Activated naive CD8-positive, alpha-beta T cell treated with anti-CD3 and anti-CD28 coated beads for 36 hours (primary cell): Measurements from ENCODE around the gene MACROD2. TPM values are rescaled to one million over a fixed set of nuclear protein-coding genes. Genes with fewer than 3 reads are reported as not detected.

Experiments used
- DNase-seq: peaks from one replicate; pipeline ENCODE4 v3.0.0; 2021
- H3K27ac Mint-ChIP-seq: one replicate; pipeline ENCODE4 v1.8.0; 2022; ENCODE audit warnings: mild to moderate bottlenecking, moderate library complexity, mixed read lengths
- H3K27me3 Mint-ChIP-seq: one replicate; pipeline ENCODE4 v1.8.0; 2022; ENCODE audit warnings: mild to moderate bottlenecking, mixed read lengths
- H3K36me3 Mint-ChIP-seq: one replicate; pipeline ENCODE4 v1.8.0; 2021; ENCODE audit warnings: mild to moderate bottlenecking, mixed read lengths
- H3K4me1 Mint-ChIP-seq: one replicate; pipeline ENCODE4 v1.8.0; 2021; ENCODE audit warnings: mixed read lengths
- H3K4me3 Mint-ChIP-seq: one replicate; pipeline ENCODE4 v1.8.0; 2022; ENCODE audit warnings: mild to moderate bottlenecking, moderate library complexity, mixed read lengths
- H3K9me3 Mint-ChIP-seq: one replicate; pipeline ENCODE4 v1.8.0; 2022; ENCODE audit warnings: mixed read lengths
- total RNA-seq, 2 experiments: library from RNA; stranded (reverse); gene quantifications; one replicate each; pipeline ENCODE4 v1.2.3, GENCODE V29; 2021

MACROD2 gene
- total RNA-seq, 2 experiments from 2014 or later: 0.12 to 0.14 TPM

DNA sequence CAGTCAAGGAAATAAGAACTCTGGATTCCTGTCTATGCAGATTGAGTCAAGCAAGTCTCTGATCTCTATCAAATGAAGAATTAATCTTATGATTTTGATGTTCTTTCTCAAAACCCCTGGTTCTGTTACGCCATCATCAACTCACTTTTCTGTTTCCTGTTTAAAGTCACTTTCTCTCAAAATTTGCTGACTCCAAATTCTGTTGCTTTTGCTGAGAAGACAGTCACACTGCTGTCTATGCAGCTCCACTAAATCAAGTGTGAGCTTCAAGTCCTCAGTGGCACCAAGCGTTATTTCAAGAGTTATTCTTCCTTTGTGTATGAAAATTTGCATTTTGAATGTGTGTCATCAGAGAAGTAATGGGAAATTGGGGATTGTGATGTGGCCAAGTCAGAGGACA lies 1914.7 kb downstream of the MACROD2 start:
- no peaks in the 10 kb centered on the region for H3K36me3 Mint-ChIP-seq
- no peaks in the 10 kb centered on the region for H3K27me3 Mint-ChIP-seq
- H3K27ac Mint-ChIP-seq: no peak overlapping the region
- no peaks in the 10 kb centered on the region for H3K9me3 Mint-ChIP-seq
- no peak overlapping the region for H3K4me3 Mint-ChIP-seq
- no peak for DNase-seq
- no peaks in the 10 kb centered on the region for H3K4me1 Mint-ChIP-seq

DNA sequence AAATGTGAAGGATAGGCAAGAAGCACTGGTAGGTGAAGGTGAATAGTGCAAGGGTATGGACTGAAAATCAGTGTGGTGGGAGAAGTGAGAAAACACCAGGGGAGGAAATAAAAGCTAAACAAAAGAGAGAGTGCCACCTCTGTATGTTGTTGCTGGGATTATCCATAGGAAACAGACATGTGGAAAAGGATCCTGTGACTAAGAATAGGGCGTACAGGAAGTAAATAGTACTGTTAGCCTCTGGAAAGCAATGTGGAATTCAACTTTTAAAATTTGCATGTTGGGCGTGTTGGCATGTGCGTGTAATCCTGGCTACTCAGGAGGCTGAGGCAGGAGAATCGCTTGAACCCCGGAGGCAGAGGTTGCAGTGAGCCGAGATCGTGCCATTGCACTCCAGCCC lies 1916.3 kb downstream of the MACROD2 start:
- H3K4me1 Mint-ChIP-seq: no peaks in the 10 kb centered on the region
- H3K36me3 Mint-ChIP-seq: no peaks in the 10 kb centered on the region

GRCh38 chr20:15913391-15914025 lies 1918.2 kb downstream of the MACROD2 start:
- no peak overlapping the region for H3K4me3 Mint-ChIP-seq
- no peaks in the 10 kb centered on the region for H3K9me3 Mint-ChIP-seq
- H3K36me3 Mint-ChIP-seq: no peaks in the 10 kb centered on the region
- no peak for DNase-seq
- H3K27me3 Mint-ChIP-seq: no peaks in the 10 kb centered on the region
- no peak overlapping the region for H3K27ac Mint-ChIP-seq
- no peaks in the 10 kb centered on the region for H3K4me1 Mint-ChIP-seq

More for the DNA sequence above, 1916.3 kb downstream of the MACROD2 start:
- Mint-ChIP-seq H3K27me3 (no peaks in the 10 kb centered on the region), H3K27ac (no peak overlapping the region), H3K9me3 (no peaks in the 10 kb centered on the region), H3K4me3 (no peak overlapping the region)
- DNase-seq: no peak

DNA sequence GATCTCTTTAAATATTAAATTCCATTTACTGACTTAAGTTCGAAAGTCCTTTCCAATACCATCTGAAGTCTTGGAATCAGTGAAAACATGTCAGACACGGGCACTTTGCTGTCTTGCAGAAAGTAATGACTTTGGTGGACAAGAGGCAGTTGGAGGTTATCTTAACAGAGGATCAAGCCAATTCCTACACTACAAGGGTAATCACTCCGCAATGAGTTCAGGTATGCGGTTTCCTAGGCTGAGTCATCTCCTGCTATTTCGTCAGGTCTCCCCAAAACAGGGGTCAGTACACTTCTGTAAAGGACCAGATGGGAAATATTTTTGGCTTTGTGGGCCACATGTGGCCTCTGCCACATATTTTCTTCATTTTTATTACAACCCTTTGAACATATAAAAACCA lies 1921.3 kb downstream of the MACROD2 start:
- no peaks in the 10 kb centered on the region for H3K9me3 Mint-ChIP-seq
- H3K27me3 Mint-ChIP-seq: no peaks in the 10 kb centered on the region
- H3K4me1 Mint-ChIP-seq: no peaks in the 10 kb centered on the region
- no peak for DNase-seq
- no peak overlapping the region for H3K4me3 Mint-ChIP-seq
- H3K27ac Mint-ChIP-seq: no peak overlapping the region
- H3K36me3 Mint-ChIP-seq: no peaks in the 10 kb centered on the region

DNA sequence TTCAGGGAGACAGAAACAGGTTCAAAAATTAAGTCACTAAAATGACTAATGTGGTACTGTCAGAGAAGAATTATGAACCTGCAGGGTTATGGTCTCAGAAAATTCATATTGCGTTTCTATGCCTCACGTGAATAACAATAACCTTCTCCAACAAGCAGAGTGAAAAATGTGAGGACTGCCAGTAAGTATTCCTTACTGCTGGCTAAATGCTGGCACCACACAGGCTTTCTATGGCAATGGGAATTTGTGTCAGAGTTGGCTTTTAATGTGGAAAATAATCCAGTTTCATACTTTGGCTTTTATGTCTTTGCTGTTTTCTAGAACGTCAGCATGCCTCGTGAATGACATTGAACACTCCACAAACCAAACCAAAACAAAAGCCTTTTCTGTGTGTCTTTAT lies 1922.0 kb downstream of the MACROD2 start:
- Mint-ChIP-seq H3K4me1 (no peaks in the 10 kb centered on the region), H3K36me3 (no peaks in the 10 kb centered on the region), H3K27ac (no peak overlapping the region), H3K4me3 (no peak overlapping the region), H3K9me3 (no peaks in the 10 kb centered on the region), H3K27me3 (no peaks in the 10 kb centered on the region)
- no peak for DNase-seq

GRCh38 chr20:15918631-15919030 lies 1923.3 kb downstream of the MACROD2 start:
- no peak for DNase-seq
- H3K4me3 Mint-ChIP-seq: no peak overlapping the region
- H3K27me3 Mint-ChIP-seq: no peaks in the 10 kb centered on the region
- H3K4me1 Mint-ChIP-seq: no peaks in the 10 kb centered on the region
- no peak overlapping the region for H3K27ac Mint-ChIP-seq
- H3K9me3 Mint-ChIP-seq: no peaks in the 10 kb centered on the region
- H3K36me3 Mint-ChIP-seq: no peaks in the 10 kb centered on the region

- no peak for DNase-seq
- Mint-ChIP-seq H3K9me3 (no peaks in the 10 kb centered on the region), H3K4me1 (no peaks in the 10 kb centered on the region), H3K27me3 (no peaks in the 10 kb centered on the region), H3K27ac (no peak overlapping the region), H3K4me3 (no peak overlapping the region), H3K36me3 (no peaks in the 10 kb centered on the region)
Observed at GRCh38 chr20:15919118-15919517, 1923.8 kb downstream of the MACROD2 start.

- Mint-ChIP-seq H3K27me3 (no peaks in the 10 kb centered on the region), H3K4me1 (no peaks in the 10 kb centered on the region), H3K27ac (no peak overlapping the region)
Observed at GRCh38 chr20:15921930-15922329, 1926.6 kb downstream of the MACROD2 start.

GRCh38 chr20:15922556-15922955 lies 1927.2 kb downstream of the MACROD2 start:
- Mint-ChIP-seq H3K4me1 (no peaks in the 10 kb centered on the region), H3K36me3 (no peaks in the 10 kb centered on the region), H3K27me3 (no peaks in the 10 kb centered on the region), H3K27ac (no peak overlapping the region), H3K4me3 (no peak overlapping the region), H3K9me3 (no peaks in the 10 kb centered on the region)
- no peak for DNase-seq

More at GRCh38 chr20:15921930-15922329, 1926.6 kb downstream of the MACROD2 start:
- H3K9me3 Mint-ChIP-seq: no peaks in the 10 kb centered on the region
- no peak overlapping the region for H3K4me3 Mint-ChIP-seq
- no peak for DNase-seq
- no peaks in the 10 kb centered on the region for H3K36me3 Mint-ChIP-seq

DNA sequence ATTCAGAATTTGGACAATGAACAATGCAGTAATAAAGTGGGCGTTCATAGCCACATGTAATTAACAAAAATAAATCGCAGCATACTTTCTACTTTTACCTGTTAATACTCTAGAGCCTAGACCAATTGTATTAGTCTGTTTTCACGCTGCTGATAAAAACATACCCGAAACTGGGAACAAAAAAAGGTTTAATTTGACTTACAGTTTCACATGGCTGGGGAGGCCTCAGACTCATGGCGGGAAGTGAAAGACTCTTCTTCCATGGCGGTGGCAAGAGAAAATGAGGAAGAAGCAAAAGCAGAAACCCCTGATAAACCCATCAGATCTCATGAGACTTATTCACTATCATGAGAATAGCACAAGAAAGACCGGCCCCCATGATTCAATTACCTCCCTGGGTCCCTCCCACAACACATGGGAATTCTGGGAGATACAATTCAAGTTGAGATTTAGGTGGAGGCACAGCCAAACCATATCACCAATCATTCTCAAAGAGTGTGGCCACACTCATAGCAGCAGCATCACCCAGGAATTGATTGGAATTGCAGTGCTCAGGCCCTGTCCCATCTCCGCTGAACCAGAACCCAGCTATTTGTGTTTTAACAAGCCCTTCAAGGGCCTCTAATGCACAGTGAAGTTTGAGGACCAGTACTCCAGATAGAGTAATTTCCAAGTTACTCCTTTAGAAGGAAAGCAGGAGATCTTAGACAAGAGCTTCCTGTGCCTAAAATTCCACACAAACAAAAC lies 1927.9 kb downstream of the MACROD2 start:
- Mint-ChIP-seq H3K4me3 (no peak overlapping the region), H3K27ac (no peak overlapping the region), H3K9me3 (no peaks in the 10 kb centered on the region), H3K4me1 (no peaks in the 10 kb centered on the region), H3K27me3 (no peaks in the 10 kb centered on the region), H3K36me3 (no peaks in the 10 kb centered on the region)
- DNase-seq: no peak

DNA sequence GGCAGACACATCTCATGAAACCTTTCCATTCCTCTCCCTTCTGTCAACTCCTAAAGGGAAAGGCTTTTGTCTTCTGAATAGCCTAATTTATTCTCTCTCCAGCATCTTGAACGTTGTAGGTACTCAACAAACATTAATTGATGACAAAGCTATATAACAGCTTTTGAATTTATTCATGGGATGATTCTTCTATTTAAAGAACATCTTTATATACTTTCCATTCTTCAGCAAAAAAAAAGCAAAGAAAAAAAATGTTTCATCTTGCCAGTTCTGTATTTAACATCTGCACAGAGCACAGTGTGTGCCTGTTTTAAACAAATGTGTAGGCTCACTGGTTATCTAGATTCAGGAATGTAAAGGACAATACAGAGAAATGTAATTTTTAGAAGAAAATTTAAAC lies 1929.2 kb downstream of the MACROD2 start:
- Mint-ChIP-seq H3K36me3 (no peaks in the 10 kb centered on the region), H3K4me1 (no peaks in the 10 kb centered on the region), H3K9me3 (no peaks in the 10 kb centered on the region), H3K27me3 (no peaks in the 10 kb centered on the region), H3K27ac (no peak overlapping the region), H3K4me3 (no peak overlapping the region)
- no peak for DNase-seq

DNA sequence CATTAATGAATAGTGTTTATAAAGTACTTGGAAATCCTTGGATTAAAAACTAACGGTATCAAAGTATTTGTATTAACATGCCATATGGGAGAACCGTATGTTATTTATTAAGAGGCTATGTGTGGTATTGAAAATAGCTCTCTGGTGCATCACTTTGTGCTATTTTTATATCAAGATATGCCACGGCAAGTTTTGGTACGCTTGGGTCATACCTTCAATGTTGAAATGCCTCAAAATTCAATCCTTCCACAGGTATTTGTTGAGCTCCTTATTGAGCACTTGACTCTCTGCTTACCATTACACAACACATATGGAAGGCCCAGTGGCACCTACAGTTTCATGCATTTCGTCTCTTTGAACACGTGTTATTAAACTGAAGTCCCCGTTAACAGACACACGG lies 1930.1 kb downstream of the MACROD2 start:
- Mint-ChIP-seq H3K4me3 (no peak overlapping the region), H3K9me3 (no peaks in the 10 kb centered on the region), H3K27me3 (no peaks in the 10 kb centered on the region), H3K27ac (no peak overlapping the region), H3K36me3 (no peaks in the 10 kb centered on the region), H3K4me1 (no peaks in the 10 kb centered on the region)
- no peak for DNase-seq

- Mint-ChIP-seq H3K9me3 (no peaks in the 10 kb centered on the region), H3K4me3 (no peak overlapping the region), H3K4me1 (no peaks in the 10 kb centered on the region), H3K36me3 (no peaks in the 10 kb centered on the region), H3K27me3 (no peaks in the 10 kb centered on the region), H3K27ac (no peak overlapping the region)
- DNase-seq: no peak
Observed at GRCh38 chr20:15927893-15928650, 1932.8 kb downstream of the MACROD2 start.

DNA sequence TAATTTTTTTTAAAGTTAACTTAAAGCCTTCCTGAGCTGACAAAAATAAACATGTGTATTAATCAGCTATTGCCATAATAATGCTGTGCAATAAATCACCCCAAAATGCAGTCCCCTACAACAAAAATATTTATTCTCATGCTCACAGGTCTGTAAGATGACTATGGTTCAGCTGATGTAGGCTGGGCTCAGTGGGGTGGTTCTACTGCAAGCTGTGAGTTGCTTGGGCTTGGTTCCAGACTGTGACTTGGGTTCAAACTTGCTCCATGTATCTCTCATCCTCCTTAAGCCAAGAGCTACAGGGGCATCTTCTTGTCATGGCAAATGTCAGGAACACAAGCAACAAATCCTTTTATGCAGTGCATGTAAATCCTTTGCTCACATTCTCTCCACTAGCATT lies 1933.6 kb downstream of the MACROD2 start:
- no peaks in the 10 kb centered on the region for H3K36me3 Mint-ChIP-seq
- no peaks in the 10 kb centered on the region for H3K4me1 Mint-ChIP-seq
- no peak for DNase-seq
- H3K27me3 Mint-ChIP-seq: no peaks in the 10 kb centered on the region
- no peaks in the 10 kb centered on the region for H3K9me3 Mint-ChIP-seq
- H3K27ac Mint-ChIP-seq: no peak overlapping the region
- no peak overlapping the region for H3K4me3 Mint-ChIP-seq
